GM12865 (cell line): Measurements from ENCODE around the gene CTSC.
"Not testable (repeated sequence)": the region's sequence is repeated elsewhere in the genome, so short reads cannot be mapped to it uniquely, and the experiment has no call there.

ENCODE experiments used
- DNase-seq: peaks from one replicate; pipeline ENCODE4 v3.0.0; 2010; ENCODE audit warnings: low read depth
- H3K4me3 ChIP-seq: 2 replicates; pipeline ENCODE4 v1.5.1; 2011; ENCODE audit warnings: mild to moderate bottlenecking, low read depth, low read length, control low read depth
- TF ChIP-seq, protein P1 (sequence below): IDR thresholded peaks from 2 replicates; pipeline ENCODE4 v1.5.1; 2011; ENCODE audit warnings: low read length, control low read depth, low read depth, inconsistent platforms; ENCODE audit not compliant: insufficient read depth; ENCODE audit errors: missing control alignments

CTSC gene

DNA sequence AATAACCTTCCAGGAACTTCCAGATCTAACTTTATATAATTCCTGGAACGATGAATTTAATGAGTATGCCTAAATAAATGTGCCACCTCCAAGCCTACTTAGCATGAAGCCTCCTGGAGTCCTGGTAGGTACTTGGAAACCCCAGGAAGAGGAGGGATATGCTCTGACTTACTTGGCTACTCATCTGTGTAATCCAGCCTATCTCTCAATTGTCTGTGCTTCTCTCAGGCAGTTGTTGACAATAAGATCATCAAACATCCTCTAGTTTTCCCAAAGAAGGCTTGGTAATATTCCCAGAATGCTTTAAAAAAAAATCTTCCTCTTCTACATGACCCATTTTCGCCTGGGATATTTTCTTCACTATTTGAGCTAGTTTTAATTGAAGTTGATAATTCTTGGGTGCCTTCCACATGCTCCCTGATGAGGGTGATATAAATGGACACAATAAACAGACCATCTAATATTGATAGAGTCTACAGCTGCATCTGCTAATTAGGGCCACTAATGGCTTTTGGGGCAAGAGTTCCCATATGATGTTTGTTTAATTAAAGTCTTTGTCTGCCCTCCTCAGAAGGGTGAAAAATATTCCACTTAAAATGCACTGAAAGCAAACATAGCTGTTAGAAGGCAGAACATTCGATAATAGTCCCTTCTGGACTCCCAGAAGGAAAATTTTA lies 86.8 kb downstream of the CTSC start:
- no peak overlapping the region for H3K4me3 ChIP-seq
- TF ChIP-seq, protein P1, sequence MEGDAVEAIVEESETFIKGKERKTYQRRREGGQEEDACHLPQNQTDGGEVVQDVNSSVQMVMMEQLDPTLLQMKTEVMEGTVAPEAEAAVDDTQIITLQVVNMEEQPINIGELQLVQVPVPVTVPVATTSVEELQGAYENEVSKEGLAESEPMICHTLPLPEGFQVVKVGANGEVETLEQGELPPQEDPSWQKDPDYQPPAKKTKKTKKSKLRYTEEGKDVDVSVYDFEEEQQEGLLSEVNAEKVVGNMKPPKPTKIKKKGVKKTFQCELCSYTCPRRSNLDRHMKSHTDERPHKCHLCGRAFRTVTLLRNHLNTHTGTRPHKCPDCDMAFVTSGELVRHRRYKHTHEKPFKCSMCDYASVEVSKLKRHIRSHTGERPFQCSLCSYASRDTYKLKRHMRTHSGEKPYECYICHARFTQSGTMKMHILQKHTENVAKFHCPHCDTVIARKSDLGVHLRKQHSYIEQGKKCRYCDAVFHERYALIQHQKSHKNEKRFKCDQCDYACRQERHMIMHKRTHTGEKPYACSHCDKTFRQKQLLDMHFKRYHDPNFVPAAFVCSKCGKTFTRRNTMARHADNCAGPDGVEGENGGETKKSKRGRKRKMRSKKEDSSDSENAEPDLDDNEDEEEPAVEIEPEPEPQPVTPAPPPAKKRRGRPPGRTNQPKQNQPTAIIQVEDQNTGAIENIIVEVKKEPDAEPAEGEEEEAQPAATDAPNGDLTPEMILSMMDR, result no peak
- DNase-seq, result no peak

DNA sequence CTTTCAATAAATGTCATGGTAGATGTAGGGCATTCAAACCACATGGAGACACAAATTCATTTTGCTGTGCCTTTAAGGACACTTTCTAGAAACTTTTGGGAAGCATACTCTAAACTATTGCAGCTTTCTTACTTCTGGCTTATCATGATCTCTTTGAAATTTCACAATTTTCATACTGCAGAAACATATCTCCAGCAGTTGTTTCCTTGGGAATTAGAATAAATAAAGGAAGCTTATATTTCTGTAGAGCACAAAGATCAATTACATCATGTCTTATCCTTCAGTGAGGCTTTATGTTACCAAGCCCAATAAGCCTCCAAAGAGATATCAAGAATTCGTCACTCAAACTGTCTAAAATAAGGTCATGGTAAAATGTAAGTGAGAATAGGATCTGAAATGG lies 87.8 kb downstream of the CTSC start:
- DNase-seq, result no peak
- H3K4me3 ChIP-seq, result no peak overlapping the region
- TF ChIP-seq, protein P1, result no peak

DNA sequence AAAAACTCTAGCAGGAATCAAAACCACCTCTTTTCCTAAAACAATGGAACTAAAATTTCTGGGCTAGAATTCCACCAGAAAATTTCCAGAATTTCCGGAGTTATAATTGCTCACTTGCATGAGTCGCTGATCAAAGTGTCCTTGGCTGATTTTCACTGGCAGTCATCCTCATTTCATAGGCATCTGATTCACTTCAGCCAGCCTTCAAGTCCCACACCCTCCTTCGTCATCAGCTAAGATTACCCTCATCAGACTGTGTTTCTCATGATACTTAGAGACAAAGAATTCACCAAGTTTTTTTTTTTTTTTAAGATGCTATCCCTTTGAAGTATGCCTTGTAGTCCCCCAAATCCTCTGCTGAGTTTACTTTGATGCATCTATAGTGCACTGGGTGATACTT lies 90.8 kb downstream of the CTSC start:
- no peak overlapping the region for H3K4me3 ChIP-seq
- no peak for DNase-seq
- TF ChIP-seq, protein P1, result no peak

DNA sequence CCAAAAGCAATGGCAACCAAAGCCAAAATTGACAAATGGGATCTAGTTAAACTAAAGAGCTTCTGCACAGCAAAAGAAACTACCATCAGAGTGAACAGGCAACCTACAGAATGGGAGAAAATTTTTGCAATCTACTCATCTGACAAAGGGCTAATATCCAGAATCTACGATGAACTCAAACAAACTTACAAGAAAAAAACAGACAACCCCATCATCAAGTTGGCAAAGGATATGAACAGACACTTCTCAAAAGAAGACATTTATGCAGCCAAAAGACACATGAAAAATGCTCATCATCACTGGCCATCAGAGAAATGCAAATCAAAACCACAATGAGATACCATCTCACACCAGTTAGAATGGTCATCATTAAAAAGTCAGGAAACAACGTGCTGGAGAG lies 92.0 kb downstream of the CTSC start:
- not testable (repeated sequence) for H3K4me3 ChIP-seq, DNase-seq
